Measurements from ENCODE around the gene SPSB1. TPM values are rescaled to one million over a fixed set of nuclear protein-coding genes. Genes with fewer than 3 reads are reported as not detected.

SPSB1 gene
- total RNA-seq, 4 donors from 2014 or later, result 18.9 to 64.9 (median 41.8) TPM

GRCh38 chr1:9245661-9246060 lies 47.0 kb upstream of the SPSB1 start:
- H3K9me3 ChIP-seq, result no peaks in the 10 kb centered on the region
- no peak for TF ChIP-seq CTCF (IDR thresholded peaks at IDR 0.05)
- TF ChIP-seq POLR2A (IDR thresholded peaks at IDR 0.05), result no peak
- TF ChIP-seq EP300 (IDR thresholded peaks at IDR 0.05), result no peak
- 92 to 96% methylated on average over 9 of the region's 9 CpGs for WGBS, 2 donors
- no peak for DNase-seq (ENCODE audit: low spot score in 2 of 2)
- no peak overlapping the region for H3K4me3 ChIP-seq
- H3K4me1 ChIP-seq, result peaks cover 0 to 72% (median 26%) of the 10 kb centered on the region in 4 donors
- no peaks in the 10 kb centered on the region for H3K27me3 ChIP-seq
- H3K27ac ChIP-seq, result no peak overlapping the region
- H3K36me3 ChIP-seq, result peaks cover 0 to 59% (median 0%) of the 10 kb centered on the region in 3 donors

GRCh38 chr1:9246215-9246614 lies 46.5 kb upstream of the SPSB1 start:
- H3K27ac ChIP-seq, result no peak overlapping the region
- no peaks in the 10 kb centered on the region for H3K9me3 ChIP-seq
- TF ChIP-seq POLR2A (IDR thresholded peaks at IDR 0.05) (no peak), EP300 (IDR thresholded peaks at IDR 0.05) (no peak), CTCF (IDR thresholded peaks at IDR 0.05) (no peak)
- no peak overlapping the region for H3K4me3 ChIP-seq
- H3K27me3 ChIP-seq, result no peaks in the 10 kb centered on the region
- WGBS, 2 donors, result 85 to 94% methylated on average over 5 of the region's 5 CpGs
- H3K4me1 ChIP-seq, result peaks cover 0 to 72% (median 29%) of the 10 kb centered on the region in 4 donors
- peaks cover 0 to 57% (median 0%) of the 10 kb centered on the region in 3 donors for H3K36me3 ChIP-seq
- DNase-seq (ENCODE audit: low spot score in 2 of 2), result no peak

DNA sequence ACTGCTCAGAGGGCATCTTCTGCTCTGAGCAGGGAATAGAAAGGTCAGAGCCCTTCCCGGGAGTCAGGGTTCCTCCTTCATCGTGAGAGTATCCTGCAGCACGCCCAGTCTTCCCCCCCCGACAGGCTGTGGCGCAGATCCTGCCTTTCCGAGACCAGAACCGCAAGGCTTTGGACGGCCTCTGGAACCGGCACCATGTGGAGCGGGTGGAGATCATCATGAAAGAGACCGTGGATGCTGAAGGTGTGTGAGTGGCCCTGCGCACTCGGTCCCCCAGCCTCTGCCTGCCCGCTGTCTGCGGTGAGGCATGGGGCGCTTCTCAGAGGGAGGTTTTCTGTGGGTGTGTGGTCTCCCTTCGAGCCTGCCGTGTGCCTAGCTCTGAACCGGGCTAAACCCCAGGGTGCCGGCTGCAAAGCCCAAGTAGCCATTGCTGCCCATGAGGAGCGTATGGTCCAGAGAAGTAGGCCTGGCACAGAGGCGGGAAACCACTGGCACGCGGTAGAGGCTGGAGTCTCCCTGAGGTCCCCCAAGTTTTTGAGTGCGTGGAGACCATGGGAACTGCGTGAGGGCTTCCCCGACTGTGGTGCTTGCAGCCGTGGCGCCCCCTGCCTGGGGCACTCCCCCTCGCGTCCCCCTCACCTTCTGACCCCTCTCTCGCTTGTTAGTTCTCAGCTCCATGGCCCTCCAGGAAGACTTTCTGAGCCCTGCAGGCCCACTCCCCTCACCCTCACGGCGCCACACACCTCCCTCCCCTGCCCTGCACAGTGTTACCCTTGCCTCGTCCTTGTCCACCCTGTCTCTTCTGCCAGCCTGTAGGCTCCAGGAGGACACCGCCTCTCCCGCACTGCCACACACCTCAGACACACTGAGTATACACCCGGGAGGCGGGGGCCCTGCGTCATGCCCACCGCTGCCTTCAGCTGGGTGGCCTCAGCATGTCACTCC lies 45.6 kb upstream of the SPSB1 start:
- Histone ChIP-seq H3K36me3 (peaks cover 0 to 51% (median 3%) of the 10 kb centered on the region in 3 donors), H3K9me3 (no peaks in the 10 kb centered on the region), H3K4me3 (no peak overlapping the region), H3K4me1 (peaks cover 0 to 69% (median 24%) of the 10 kb centered on the region in 4 donors), H3K27me3 (no peaks in the 10 kb centered on the region), H3K27ac (no peak overlapping the region)
- no peak for DNase-seq (ENCODE audit: low spot score in 2 of 2)
- 86 to 87% methylated on average over 40 to 41 of the region's 41 CpGs for WGBS, 2 donors
- no peak for TF ChIP-seq POLR2A (IDR thresholded peaks at IDR 0.05)
- TF ChIP-seq EP300 (IDR thresholded peaks at IDR 0.05), result no peak
- no peak for TF ChIP-seq CTCF (IDR thresholded peaks at IDR 0.05)

DNA sequence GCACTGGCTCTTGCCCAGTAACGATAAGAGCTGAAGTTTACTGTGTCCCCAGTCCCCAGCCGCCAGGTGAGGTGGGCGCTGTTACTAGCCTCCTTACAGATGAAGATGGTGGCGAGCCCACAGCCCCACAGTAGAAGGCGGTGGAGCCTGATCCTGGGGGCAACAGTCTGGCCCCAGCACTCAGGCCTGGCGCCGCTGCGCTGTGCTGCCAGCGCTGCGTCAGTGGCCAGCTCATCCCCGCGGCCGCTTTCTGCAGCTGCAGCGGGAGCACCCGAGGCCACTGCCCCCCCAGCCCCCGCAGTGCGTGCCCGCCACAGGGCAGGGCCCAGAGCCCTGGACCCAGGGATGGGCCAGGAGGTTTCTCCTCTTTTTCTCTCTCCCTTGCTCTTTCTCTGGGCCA lies 44.8 kb upstream of the SPSB1 start:
- Histone ChIP-seq H3K4me3 (no peak overlapping the region), H3K27me3 (no peaks in the 10 kb centered on the region), H3K36me3 (peaks cover 0 to 51% (median 3%) of the 10 kb centered on the region in 3 donors), H3K4me1 (peaks cover 0 to 61% (median 19%) of the 10 kb centered on the region in 4 donors), H3K9me3 (no peaks in the 10 kb centered on the region), H3K27ac (peak overlapping the region in 2 of 4 donors; percentile 31 to 76)
- DNase-seq (ENCODE audit: low spot score in 2 of 2), result no peak
- TF ChIP-seq EP300 (IDR thresholded peaks at IDR 0.05), result no peak
- TF ChIP-seq POLR2A (IDR thresholded peaks at IDR 0.05), result no peak
- TF ChIP-seq CTCF (IDR thresholded peaks at IDR 0.05), result no peak
- 92% methylated on average over 17 to 18 of the region's 18 CpGs for WGBS, 2 donors
